Measurements from ENCODE around the gene TAS2R43. TPM values are rescaled to one million over a fixed set of nuclear protein-coding genes. Genes with fewer than 3 reads are reported as not detected.
"Not testable (repeated sequence)": the region's sequence is repeated elsewhere in the genome, so short reads cannot be mapped to it uniquely, and the experiment has no call there.

The TAS2R43 gene
- total RNA-seq, 3 donors from 2014 or later = 5.2 to 9.2 (median 6.1) TPM

DNA sequence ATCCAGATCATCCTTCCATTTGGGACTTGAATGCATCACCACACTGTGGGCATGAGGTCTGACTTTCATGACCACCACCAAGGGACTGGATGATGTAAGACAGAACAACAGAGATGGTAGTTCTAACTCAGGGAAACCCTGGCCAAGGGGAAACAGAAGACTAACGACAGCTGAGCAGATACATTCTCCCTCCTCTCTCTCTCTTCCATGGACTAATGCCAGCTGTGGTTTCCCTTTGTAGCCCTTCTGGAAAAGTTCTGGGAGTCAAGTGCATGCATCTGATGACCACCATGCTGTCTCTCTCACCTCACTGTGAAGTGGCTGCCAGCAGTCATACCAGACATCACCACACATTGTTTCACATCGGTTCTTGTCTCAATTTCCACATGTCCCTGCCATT lies 38.9 kb upstream of the TAS2R43 start:
- Histone ChIP-seq H3K4me1 (no peaks in the 10 kb centered on the region), H3K27ac (no peak overlapping the region), H3K27me3 (no peaks in the 10 kb centered on the region), H3K36me3 (no peaks in the 10 kb centered on the region), H3K4me3 (no peak overlapping the region), H3K9me3 (no peaks in the 10 kb centered on the region)
- DNase-seq (ENCODE audit: low spot score in 2 of 2) = no peak
- TF ChIP-seq, protein P1, sequence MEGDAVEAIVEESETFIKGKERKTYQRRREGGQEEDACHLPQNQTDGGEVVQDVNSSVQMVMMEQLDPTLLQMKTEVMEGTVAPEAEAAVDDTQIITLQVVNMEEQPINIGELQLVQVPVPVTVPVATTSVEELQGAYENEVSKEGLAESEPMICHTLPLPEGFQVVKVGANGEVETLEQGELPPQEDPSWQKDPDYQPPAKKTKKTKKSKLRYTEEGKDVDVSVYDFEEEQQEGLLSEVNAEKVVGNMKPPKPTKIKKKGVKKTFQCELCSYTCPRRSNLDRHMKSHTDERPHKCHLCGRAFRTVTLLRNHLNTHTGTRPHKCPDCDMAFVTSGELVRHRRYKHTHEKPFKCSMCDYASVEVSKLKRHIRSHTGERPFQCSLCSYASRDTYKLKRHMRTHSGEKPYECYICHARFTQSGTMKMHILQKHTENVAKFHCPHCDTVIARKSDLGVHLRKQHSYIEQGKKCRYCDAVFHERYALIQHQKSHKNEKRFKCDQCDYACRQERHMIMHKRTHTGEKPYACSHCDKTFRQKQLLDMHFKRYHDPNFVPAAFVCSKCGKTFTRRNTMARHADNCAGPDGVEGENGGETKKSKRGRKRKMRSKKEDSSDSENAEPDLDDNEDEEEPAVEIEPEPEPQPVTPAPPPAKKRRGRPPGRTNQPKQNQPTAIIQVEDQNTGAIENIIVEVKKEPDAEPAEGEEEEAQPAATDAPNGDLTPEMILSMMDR (IDR thresholded peaks at IDR 0.05) = no peak
- TF ChIP-seq POLR2AphosphoS5 (IDR thresholded peaks at IDR 0.05) (no peak), POLR2A (IDR thresholded peaks at IDR 0.05) (no peak)
- intact Hi-C loops (cut with DNase I; ENCODE audit: low total_unique reads) = no loop called here

DNA sequence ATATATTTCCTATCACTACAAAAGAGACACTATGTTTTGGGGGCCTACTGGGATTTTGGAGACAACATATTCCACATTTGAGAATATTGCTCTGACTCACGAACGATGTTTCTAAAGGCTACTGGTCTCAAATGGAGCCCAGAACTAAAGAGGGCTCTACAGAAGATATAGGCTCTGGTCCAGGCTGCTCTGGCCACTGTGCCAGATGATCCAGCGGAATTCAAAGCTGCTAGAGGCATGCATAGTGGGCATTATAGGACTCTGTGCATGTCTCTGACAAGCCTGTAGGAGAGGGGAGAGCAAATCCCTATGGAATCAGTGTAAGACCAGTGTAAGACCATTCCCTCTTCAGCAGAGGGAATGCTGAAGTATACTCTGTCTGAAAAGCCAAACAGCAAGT lies 38.3 kb upstream of the TAS2R43 start:
- no peak overlapping the region for H3K27ac ChIP-seq

DNA sequence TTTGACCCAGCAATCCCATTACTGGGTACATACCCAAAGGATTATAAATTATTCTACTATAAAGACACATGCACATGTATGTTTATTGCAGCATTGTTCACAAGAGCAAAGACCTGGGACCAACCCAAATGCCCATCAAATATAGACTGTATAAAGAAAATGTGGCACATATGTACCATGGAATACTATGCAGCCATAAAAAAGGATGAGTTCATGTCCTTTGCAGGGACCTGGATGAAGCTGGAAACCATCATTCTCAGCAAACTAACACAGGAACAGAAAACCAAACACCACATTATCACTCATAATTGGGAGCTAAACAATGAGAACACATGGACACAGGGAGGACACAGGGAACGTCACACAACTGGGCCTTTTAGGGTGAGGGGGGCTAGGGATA lies 22.0 kb upstream of the TAS2R43 start:
- H3K4me3 ChIP-seq; DNase-seq (ENCODE audit: low spot score in 2 of 2); H3K27ac ChIP-seq; H3K27me3 ChIP-seq; H3K36me3 ChIP-seq; H3K4me1 ChIP-seq; intact Hi-C loops (cut with DNase I; ENCODE audit: low total_unique reads): not testable (repeated sequence)
- H3K9me3 ChIP-seq = peaks cover 8 to 12% of the 10 kb centered on the region in 2 donors

More for the DNA sequence above, 38.3 kb upstream of the TAS2R43 start:
- no peak for TF ChIP-seq POLR2A (IDR thresholded peaks at IDR 0.05)
- TF ChIP-seq, protein P1 (IDR thresholded peaks at IDR 0.05) = no peak
- no peak for TF ChIP-seq POLR2AphosphoS5 (IDR thresholded peaks at IDR 0.05)
- no peaks in the 10 kb centered on the region for H3K36me3 ChIP-seq
- no peaks in the 10 kb centered on the region for H3K27me3 ChIP-seq
- no peak for DNase-seq (ENCODE audit: low spot score in 2 of 2)
- H3K4me1 ChIP-seq = no peaks in the 10 kb centered on the region
- intact Hi-C loops (cut with DNase I; ENCODE audit: low total_unique reads) = no loop called here
- H3K9me3 ChIP-seq = no peaks in the 10 kb centered on the region
- H3K4me3 ChIP-seq = no peak overlapping the region

DNA sequence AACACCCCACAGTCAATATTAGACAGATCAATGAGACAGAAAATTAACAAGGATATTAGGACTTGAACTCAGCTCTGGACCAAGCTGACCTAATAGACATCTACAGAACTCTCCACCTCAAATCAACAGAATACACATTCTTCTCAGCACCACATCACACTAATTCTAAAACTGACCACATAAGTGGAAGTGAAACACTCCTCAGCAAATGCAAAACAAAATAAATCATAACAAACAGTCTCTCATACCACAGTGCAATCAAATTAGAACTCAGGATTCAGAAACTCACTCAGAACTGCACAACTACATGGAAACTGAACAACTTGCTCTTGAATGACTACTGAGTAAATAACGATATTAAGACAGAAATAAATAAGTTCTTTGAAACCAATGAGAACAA lies 19.1 kb upstream of the TAS2R43 start:
- H3K4me1 ChIP-seq; intact Hi-C loops (cut with DNase I; ENCODE audit: low total_unique reads); H3K9me3 ChIP-seq; H3K27me3 ChIP-seq; H3K4me3 ChIP-seq; H3K27ac ChIP-seq; H3K36me3 ChIP-seq; DNase-seq (ENCODE audit: low spot score in 2 of 2): not testable (repeated sequence)

DNA sequence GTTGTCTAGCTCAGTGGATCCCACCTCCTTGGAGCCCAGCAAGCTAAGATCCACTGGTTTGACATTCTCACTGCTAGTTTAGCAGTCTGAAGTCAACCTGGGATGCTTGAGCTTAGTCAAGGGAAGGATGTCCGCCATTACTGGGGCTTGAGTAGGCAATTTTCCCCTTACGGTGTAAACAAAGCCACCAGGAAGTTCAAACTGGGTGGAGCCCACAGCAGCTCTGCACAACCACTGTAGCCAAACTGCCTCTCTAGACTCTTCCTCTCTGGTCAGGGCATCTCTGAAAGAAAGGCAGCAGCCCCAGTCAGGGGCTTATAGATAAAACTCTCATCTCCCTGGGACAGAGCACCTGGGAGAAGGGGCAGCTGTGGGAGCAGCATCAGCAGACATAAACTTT lies 16.7 kb upstream of the TAS2R43 start:
- H3K27ac ChIP-seq = no peak overlapping the region
- no peaks in the 10 kb centered on the region for H3K4me1 ChIP-seq
- H3K4me3 ChIP-seq = no peak overlapping the region
- no peaks in the 10 kb centered on the region for H3K27me3 ChIP-seq
- peaks cover 4 to 5% of the 10 kb centered on the region in 2 donors for H3K9me3 ChIP-seq
- intact Hi-C loops (cut with DNase I; ENCODE audit: low total_unique reads) = no loop called here
- no peaks in the 10 kb centered on the region for H3K36me3 ChIP-seq
- no peak for DNase-seq (ENCODE audit: low spot score in 2 of 2)
- TF ChIP-seq POLR2AphosphoS5 (IDR thresholded peaks at IDR 0.05) (no peak), POLR2A (IDR thresholded peaks at IDR 0.05) (no peak)
- TF ChIP-seq, protein P1 (IDR thresholded peaks at IDR 0.05) = no peak

DNA sequence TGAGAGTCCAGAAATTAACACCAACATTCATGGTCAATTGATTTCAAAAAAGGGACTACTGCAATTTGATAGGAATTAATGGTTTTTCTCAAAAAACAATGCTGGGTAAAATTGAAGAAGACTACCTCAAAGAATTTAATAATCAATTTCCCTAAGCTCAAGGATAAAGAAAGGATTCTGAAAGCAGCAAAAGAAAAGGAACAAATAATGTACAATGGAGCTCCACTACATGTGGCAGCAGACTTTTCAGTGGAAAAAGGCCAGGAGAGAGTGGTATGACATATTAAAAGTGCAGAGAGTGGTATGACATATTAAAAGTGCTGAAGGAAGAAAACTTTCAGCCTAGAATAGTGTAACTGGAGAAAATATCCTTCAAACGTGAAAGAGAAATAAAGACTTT lies 15.6 kb upstream of the TAS2R43 start:
- Histone ChIP-seq H3K27ac (no peak overlapping the region), H3K27me3 (no peaks in the 10 kb centered on the region), H3K4me3 (no peak overlapping the region), H3K4me1 (no peaks in the 10 kb centered on the region), H3K36me3 (no peaks in the 10 kb centered on the region), H3K9me3 (peaks cover 4 to 5% of the 10 kb centered on the region in 2 donors)
- TF ChIP-seq POLR2AphosphoS5 (IDR thresholded peaks at IDR 0.05) (no peak), POLR2A (IDR thresholded peaks at IDR 0.05) (no peak)
- TF ChIP-seq, protein P1 (IDR thresholded peaks at IDR 0.05) = no peak
- intact Hi-C loops (cut with DNase I; ENCODE audit: low total_unique reads) = no loop called here
- no peak for DNase-seq (ENCODE audit: low spot score in 2 of 2)

All from breast epithelium (tissue), 4 donors.